Neural progenitor cell (in vitro differentiated cells): ENCODE measurements around the gene PRSS27. TPM values are rescaled to one million over a fixed set of nuclear protein-coding genes. Genes with fewer than 3 reads are reported as not detected.

ENCODE experiments used
- DNase-seq: peaks from one replicate; pipeline ENCODE4 v3.0.0-alpha.2; 2016; ENCODE audit warnings: low spot score
- H2AFZ ChIP-seq: fragments of 200-600 bp; sonication (generic); replicated peaks from 2 replicates; pipeline ENCODE4 v1.6.1; 2016; ENCODE audit warnings: antibody characterized with exemption
- H3F3A ChIP-seq: fragments of 200-600 bp; sonication (generic); 2 replicates; pipeline ENCODE4 v1.6.1; 2016; ENCODE audit warnings: antibody characterized with exemption, low read depth
- H3K27ac ChIP-seq: fragments of 200-600 bp; sonication (generic); 2 replicates; pipeline ENCODE4 v1.5.1; 2016; ENCODE audit warnings: mild to moderate bottlenecking
- H3K27me3 ChIP-seq: fragments of 200-600 bp; sonication (generic); 2 replicates; pipeline ENCODE4 v1.6.1; 2016; ENCODE audit warnings: mild to moderate bottlenecking, moderate library complexity
- H3K36me3 ChIP-seq: fragments of 200-600 bp; sonication (generic); 2 replicates; pipeline ENCODE4 v1.5.1; 2016
- H3K4me1 ChIP-seq: fragments of 200-600 bp; sonication (generic); 2 replicates; pipeline ENCODE4 v1.6.1; 2016; ENCODE audit warnings: mixed run types
- H3K4me2 ChIP-seq: fragments of 200-600 bp; sonication (generic); 2 replicates; pipeline ENCODE4 v1.6.1; 2016
- H3K4me3 ChIP-seq: fragments of 200-600 bp; sonication (generic); 2 replicates; pipeline ENCODE4 v1.5.1; 2016
- H3K79me2 ChIP-seq: fragments of 200-600 bp; sonication (generic); 2 replicates; pipeline ENCODE4 v1.6.1; 2016; ENCODE audit warnings: low read depth
- H3K9ac ChIP-seq: fragments of 200-600 bp; sonication (generic); 2 replicates; pipeline ENCODE4 v1.6.1; 2016
- H3K9me3 ChIP-seq: fragments of 200-600 bp; sonication (generic); 2 replicates; pipeline ENCODE4 v1.5.1; 2016; ENCODE audit warnings: low read depth
- H4K20me1 ChIP-seq: fragments of 200-600 bp; sonication (generic); 2 replicates; pipeline ENCODE4 v1.6.1; 2016; ENCODE audit warnings: low read depth
- H3K27ac Mint-ChIP-seq: 3 replicates; pipeline ENCODE4 v1.8.0; 2021; ENCODE audit warnings: mixed read lengths
- H3K27me3 Mint-ChIP-seq: 2 replicates; pipeline ENCODE4 v1.8.0; 2022; ENCODE audit warnings: low read depth, mild to moderate bottlenecking, inconsistent platforms, moderate library complexity, mixed read lengths; ENCODE audit not compliant: insufficient read depth
- H3K36me3 Mint-ChIP-seq: 3 replicates; pipeline ENCODE4 v1.8.0; 2021; ENCODE audit warnings: mixed read lengths
- H3K4me1 Mint-ChIP-seq: 3 replicates; pipeline ENCODE4 v1.8.0; 2021; ENCODE audit warnings: mixed read lengths
- H3K4me3 Mint-ChIP-seq: 3 replicates; pipeline ENCODE4 v1.8.0; 2021; ENCODE audit warnings: mild to moderate bottlenecking, moderate library complexity, mixed read lengths
- H3K9me3 Mint-ChIP-seq: 3 replicates; pipeline ENCODE4 v1.8.0; 2020; ENCODE audit warnings: mixed read lengths
- CTCF ChIP-seq: fragments of 200-600 bp; sonication (generic); IDR thresholded peaks from 2 replicates; pipeline ENCODE4 v1.5.1; 2017; ENCODE audit warnings: antibody characterized with exemption, mild to moderate bottlenecking
- EZH2 ChIP-seq: fragments of 200-600 bp; sonication (generic); IDR thresholded peaks from 2 replicates; pipeline ENCODE4 v1.6.1; 2017; ENCODE audit warnings: antibody characterized with exemption, mild to moderate bottlenecking, moderate library complexity
- EZH2phosphoT487 ChIP-seq: fragments of 200-600 bp; sonication (generic); IDR thresholded peaks from 2 replicates; pipeline ENCODE4 v1.6.1; 2017; ENCODE audit warnings: antibody characterized with exemption
- total RNA-seq: library from RNA; depleted of rRNA; stranded (reverse); fragments of >200 nt; gene quantifications from 2 replicates; pipeline ENCODE4 v1.2.3, GENCODE V29; 2015; ENCODE audit warnings: low replicate concordance

The PRSS27 gene
- total RNA-seq, 1 donor from 2014 or later: 1.8 TPM

- Histone ChIP-seq H3K79me2 (no peaks in the 10 kb centered on the region), H3F3A (no peaks in the 10 kb centered on the region), H3K4me1 (no peaks in the 10 kb centered on the region), H3K4me2 (no peak overlapping the region), H3K36me3 (no peaks in the 10 kb centered on the region), H3K27ac (no peak overlapping the region), H3K4me3 (no peak overlapping the region), H2AFZ (no peak overlapping the region), H3K9me3 (no peaks in the 10 kb centered on the region), H4K20me1 (no peaks in the 10 kb centered on the region), H3K27me3 (no peaks in the 10 kb centered on the region), H3K9ac (no peak overlapping the region)
- DNase-seq: no peak
- no peaks in the 10 kb centered on the region for H3K27me3 Mint-ChIP-seq
- H3K4me3 Mint-ChIP-seq: no peak overlapping the region
- no peaks in the 10 kb centered on the region for H3K36me3 Mint-ChIP-seq
- H3K27ac Mint-ChIP-seq: no peak overlapping the region
- no peaks in the 10 kb centered on the region for H3K4me1 Mint-ChIP-seq
- TF ChIP-seq EZH2phosphoT487 (no peak), EZH2 (no peak), CTCF (no peak)
- no peaks in the 10 kb centered on the region for H3K9me3 Mint-ChIP-seq
Observed at GRCh38 chr16:2663553-2664546, 56.2 kb downstream of the PRSS27 start.

Other genes with a start within 250 kb of the PRSS27 start
- 1.7 and 3.6 TPM in 2 replicates for gene NTN3, start 248.9 kb downstream of the PRSS27 start, total RNA-seq
- 8.2 and 11.9 TPM in 2 replicates for gene TBC1D24, start 245.1 kb downstream of the PRSS27 start, total RNA-seq
- 11.6 and 44.3 TPM in 2 replicates for gene ATP6V0C, start 206.3 kb downstream of the PRSS27 start, total RNA-seq
- gene AMDHD2, start 199.9 kb downstream of the PRSS27 start, total RNA-seq: 11.7 and 39.2 TPM in 2 replicates
- 0.09 TPM in 1 of 2 replicates, not detected in the other for gene CEMP1, start 188.8 kb downstream of the PRSS27 start, total RNA-seq
- 13.6 and 13.9 TPM in 2 replicates for gene PDPK1, start 182.2 kb downstream of the PRSS27 start, total RNA-seq
- gene KCTD5, start 37.7 kb downstream of the PRSS27 start, total RNA-seq: 21.6 and 34.5 TPM in 2 replicates
- gene SRRM2, start 32.4 kb upstream of the PRSS27 start, total RNA-seq: 82.3 and 119 TPM in 2 replicates
- 210 and 402 TPM in 2 replicates for gene ELOB, start 57.1 kb upstream of the PRSS27 start, total RNA-seq
- 0.40 and 0.73 TPM in 2 replicates for gene PRSS33, start 67.3 kb upstream of the PRSS27 start, total RNA-seq
- gene PRSS41, start 78.2 kb upstream of the PRSS27 start, total RNA-seq: not detected in 2 replicates
- gene PRSS21, start 97.0 kb upstream of the PRSS27 start, total RNA-seq: not detected in 2 replicates
- gene ZG16B, start 110.1 kb upstream of the PRSS27 start, total RNA-seq: not detected in 2 replicates
- gene PRSS22, start 137.9 kb upstream of the PRSS27 start, total RNA-seq: not detected in 2 replicates
- 15.8 and 46.5 TPM in 2 replicates for gene FLYWCH2, start 163.0 kb upstream of the PRSS27 start, total RNA-seq
- 5.1 and 16.1 TPM in 2 replicates for gene FLYWCH1, start 191.7 kb upstream of the PRSS27 start, total RNA-seq
- gene KREMEN2, start 244.1 kb upstream of the PRSS27 start, total RNA-seq: 0.51 and 5.6 TPM in 2 replicates
- 3.3 and 15.4 TPM in 2 replicates for gene PAQR4, start 249.1 kb upstream of the PRSS27 start, total RNA-seq